OCI-LY1 (cell line): ENCODE measurements around the gene CSNK1G2.

ENCODE experiments used
- H2AFZ ChIP-seq: fragments of 200-600 bp; sonication (generic), shearing (Covaris generic); 2 replicates; pipeline ENCODE4 v1.6.0; 2014; ENCODE audit warnings: antibody characterized with exemption, mild to moderate bottlenecking, low read length
- H3F3A ChIP-seq: fragments of 200-600 bp; sonication (generic), shearing (Covaris generic); 2 replicates; pipeline ENCODE4 v1.6.0; 2014; ENCODE audit warnings: mild to moderate bottlenecking, antibody characterized with exemption, low read length, moderate library complexity; ENCODE audit not compliant: insufficient read depth
- H3K27ac ChIP-seq: fragments of 200-600 bp; sonication (generic); 2 replicates; pipeline ENCODE4 v1.5.1; 2014; ENCODE audit warnings: low read length, mixed run types, mild to moderate bottlenecking, low read depth; ENCODE audit not compliant: poor library complexity, severe bottlenecking
- H3K27me3 ChIP-seq: fragments of 200-600 bp; sonication (generic); 2 replicates; pipeline ENCODE4 v1.6.0; 2014; ENCODE audit warnings: antibody characterized with exemption, mild to moderate bottlenecking, low read length, moderate library complexity; ENCODE audit not compliant: insufficient read depth
- H3K36me3 ChIP-seq: fragments of 200-600 bp; sonication (generic); 2 replicates; pipeline ENCODE4 v1.6.1; 2014; ENCODE audit warnings: mild to moderate bottlenecking, antibody characterized with exemption, low read length, moderate library complexity, mixed read lengths; ENCODE audit not compliant: insufficient read depth
- H3K4me1 ChIP-seq: fragments of 200-600 bp; sonication (generic); 2 replicates; pipeline ENCODE4 v1.5.1; 2014; ENCODE audit warnings: mild to moderate bottlenecking, low read length, moderate library complexity; ENCODE audit not compliant: insufficient read depth, severe bottlenecking
- H3K4me2 ChIP-seq: fragments of 200-600 bp; sonication (generic), shearing (Covaris generic); 2 replicates; pipeline ENCODE4 v1.6.1; 2014; ENCODE audit warnings: low read length
- H3K4me3 ChIP-seq: fragments of 200-600 bp; sonication (generic); 2 replicates; pipeline ENCODE4 v1.5.1; 2014; ENCODE audit warnings: low read length, low read depth, mild to moderate bottlenecking, mixed read lengths; ENCODE audit not compliant: poor library complexity, severe bottlenecking
- H3K79me2 ChIP-seq: fragments of 200-600 bp; shearing (Covaris generic); 2 replicates; pipeline ENCODE4 v1.6.1; 2016; ENCODE audit warnings: mixed run types, low read length, mixed read lengths; ENCODE audit not compliant: insufficient read depth
- H3K9ac ChIP-seq: fragments of 200-600 bp; sonication (generic), shearing (Covaris generic); 2 replicates; pipeline ENCODE4 v1.6.1; 2014; ENCODE audit warnings: mild to moderate bottlenecking, low read length, mixed read lengths
- H3K9me2 ChIP-seq: fragments of 200-600 bp; sonication (generic), shearing (Covaris generic); 2 replicates; pipeline ENCODE4 v1.6.1; 2014; ENCODE audit warnings: low read depth, mild to moderate bottlenecking, low read length, mixed read lengths
- H3K9me3 ChIP-seq: fragments of 200-600 bp; shearing (Covaris generic); 2 replicates; pipeline ENCODE4 v1.6.1; 2014; ENCODE audit warnings: low read length, mixed read lengths
- H4K20me1 ChIP-seq: fragments of 200-600 bp; sonication (generic), shearing (Covaris generic); 2 replicates; pipeline ENCODE4 v1.6.0; 2016; ENCODE audit warnings: mild to moderate bottlenecking, low read length; ENCODE audit not compliant: insufficient read depth
- CTCF ChIP-seq: fragments of 200-600 bp; sonication (generic), shearing (Covaris generic); IDR thresholded peaks from 2 replicates; pipeline ENCODE4 v1.5.1; 2017; ENCODE audit warnings: mild to moderate bottlenecking, antibody characterized with exemption, low read length, moderate library complexity, mixed read lengths
- EZH2 ChIP-seq: fragments of 200-600 bp; sonication (generic), shearing (Covaris generic); IDR thresholded peaks from 2 replicates; pipeline ENCODE4 v1.8.0; 2017; ENCODE audit warnings: borderline replicate concordance, mixed run types, mild to moderate bottlenecking, antibody characterized with exemption, low read length, moderate library complexity, mixed read lengths

The CSNK1G2 gene

GRCh38 chr19:1950640-1951039 lies 9.7 kb downstream of the CSNK1G2 start:
- Histone ChIP-seq H3K79me2 (peaks cover 24% of the 10 kb centered on the region), H3K9ac (no peak overlapping the region), H3K4me1 (no peaks in the 10 kb centered on the region), H2AFZ (no peak overlapping the region), H3K27me3 (no peaks in the 10 kb centered on the region), H3K9me2 (no peaks in the 10 kb centered on the region), H4K20me1 (no peaks in the 10 kb centered on the region), H3K4me3 (no peak overlapping the region), H3K9me3 (no peaks in the 10 kb centered on the region), H3K27ac (no peak overlapping the region), H3K36me3 (peaks cover 35% of the 10 kb centered on the region; the same call in 1 of the 2 replicates), H3F3A (no peaks in the 10 kb centered on the region), H3K4me2 (no peak overlapping the region)
- no peak for TF ChIP-seq EZH2
- no peak for TF ChIP-seq CTCF

- no peak overlapping the region for H3K9ac ChIP-seq
- no peaks in the 10 kb centered on the region for H3K27me3 ChIP-seq
- no peak overlapping the region for H3K27ac ChIP-seq
- H3K79me2 ChIP-seq: peaks cover 11% of the 10 kb centered on the region
- no peaks in the 10 kb centered on the region for H3K9me3 ChIP-seq
- no peaks in the 10 kb centered on the region for H3F3A ChIP-seq
- peaks cover 30% of the 10 kb centered on the region; the same call in 1 of the 2 replicates for H3K36me3 ChIP-seq
- no peak overlapping the region for H3K4me3 ChIP-seq
- no peak overlapping the region for H2AFZ ChIP-seq
- H3K4me1 ChIP-seq: no peaks in the 10 kb centered on the region
- no peaks in the 10 kb centered on the region for H3K9me2 ChIP-seq
- no peak for TF ChIP-seq EZH2
- TF ChIP-seq CTCF: no peak
- H3K4me2 ChIP-seq: no peak overlapping the region
- no peaks in the 10 kb centered on the region for H4K20me1 ChIP-seq
Observed at GRCh38 chr19:1952635-1953034, 11.7 kb downstream of the CSNK1G2 start.

- Histone ChIP-seq H3K9me2 (no peaks in the 10 kb centered on the region), H3K9me3 (no peaks in the 10 kb centered on the region), H3K4me1 (no peaks in the 10 kb centered on the region), H4K20me1 (no peaks in the 10 kb centered on the region), H3F3A (no peaks in the 10 kb centered on the region), H3K4me3 (no peak overlapping the region), H3K27me3 (no peaks in the 10 kb centered on the region), H3K36me3 (peaks cover 30% of the 10 kb centered on the region; the same call in 1 of the 2 replicates), H3K4me2 (no peak overlapping the region), H3K9ac (no peak overlapping the region), H3K79me2 (peaks cover 11% of the 10 kb centered on the region), H2AFZ (no peak overlapping the region), H3K27ac (no peak overlapping the region)
- TF ChIP-seq EZH2 (no peak), CTCF (no peak)
Observed at GRCh38 chr19:1953037-1953436, 12.1 kb downstream of the CSNK1G2 start.
